HG03342 (cell line): Measurements from ENCODE around the gene DGKE.

Experiments
- ATAC-seq: cut with Tn5 transposase; IDR thresholded peaks from one replicate; pipeline ENCODE4 v1.9.1; 2021; ENCODE audit warnings: mild to moderate bottlenecking, moderate library complexity; ENCODE audit not compliant: unreplicated experiment

The DGKE gene

GRCh38 chr17:56833809-56834379 is at the start of gene DGKE, which contains the start of gene C17orf67:
DGKE (plus strand) TSS chr17:56834151; CDS start chr17:56834796, 645 bp downstream.
C17orf67 (minus strand) TSS chr17:56833920; CDS start chr17:56815810, 18,110 bp downstream.
- ATAC-seq, result peak; percentile 76

- ATAC-seq, result no peak
These were observed 48.5 kb upstream of the DGKE start for GRCh38 chr17:56785405-56785804.

- no peak for ATAC-seq
These were observed 47.8 kb upstream of the DGKE start for GRCh38 chr17:56785997-56786680.

- ATAC-seq, result peak; percentile 75
These were observed 46.9 kb upstream of the DGKE start for GRCh38 chr17:56786989-56787482.

DNA sequence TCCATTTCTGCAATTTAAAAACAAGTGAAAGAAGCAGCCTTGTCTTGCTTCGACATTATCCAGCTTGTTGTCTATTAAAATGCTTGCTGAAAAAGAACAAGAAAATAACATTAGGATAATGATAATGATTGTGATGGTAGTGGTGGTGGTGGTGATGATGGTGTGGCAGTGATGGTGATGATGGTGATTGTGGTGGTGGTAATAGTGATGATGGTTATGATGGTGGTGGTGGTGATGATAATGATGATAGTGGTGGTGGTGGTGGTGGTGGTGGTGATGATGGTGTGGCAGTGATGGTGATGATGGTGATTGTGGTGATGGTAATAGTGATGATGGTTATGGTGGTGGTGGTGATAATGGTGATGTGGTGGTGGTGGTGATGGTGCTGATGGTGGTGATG is 41.7 kb upstream of the DGKE start:
- ATAC-seq, result no peak

DNA sequence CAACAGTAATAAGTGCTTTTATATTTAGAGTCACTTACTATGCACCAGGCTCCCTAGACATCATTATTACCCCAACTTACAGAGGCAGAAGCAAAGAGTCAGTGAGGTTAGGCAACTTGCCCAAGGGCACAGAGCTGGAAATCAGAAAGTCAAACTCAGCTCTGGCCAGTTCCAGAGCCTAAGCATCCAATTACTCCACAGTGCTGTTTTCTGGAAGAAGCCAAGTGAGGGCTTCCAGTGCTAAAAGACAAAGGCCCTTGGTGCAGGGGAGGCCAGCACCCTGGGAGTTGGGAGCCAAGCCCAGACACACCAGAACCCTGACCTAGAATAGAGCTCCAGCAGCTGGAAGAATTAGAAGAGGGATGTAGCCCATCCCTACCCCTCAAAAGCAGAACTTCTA is 40.4 kb upstream of the DGKE start:
- ATAC-seq, result no peak

DNA sequence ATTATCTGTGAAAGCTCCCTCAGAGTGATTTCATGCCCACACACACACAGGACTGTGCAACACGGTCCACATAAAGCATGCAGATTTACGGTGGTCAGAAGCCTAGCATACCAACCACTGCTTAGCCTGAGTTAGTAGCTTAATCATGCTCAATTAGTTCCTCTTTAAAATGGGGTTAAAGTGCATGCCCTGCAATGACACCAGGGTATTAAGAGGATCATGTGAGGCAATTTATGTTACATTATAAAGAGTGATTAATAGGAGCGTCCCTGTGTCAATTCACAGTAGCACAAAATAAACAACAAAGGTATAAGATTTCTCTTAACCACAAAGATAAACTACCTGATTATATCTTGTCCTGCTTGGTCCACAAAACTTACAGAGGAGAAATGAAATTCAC is 40.0 kb upstream of the DGKE start:
- ATAC-seq, result no peak

DNA sequence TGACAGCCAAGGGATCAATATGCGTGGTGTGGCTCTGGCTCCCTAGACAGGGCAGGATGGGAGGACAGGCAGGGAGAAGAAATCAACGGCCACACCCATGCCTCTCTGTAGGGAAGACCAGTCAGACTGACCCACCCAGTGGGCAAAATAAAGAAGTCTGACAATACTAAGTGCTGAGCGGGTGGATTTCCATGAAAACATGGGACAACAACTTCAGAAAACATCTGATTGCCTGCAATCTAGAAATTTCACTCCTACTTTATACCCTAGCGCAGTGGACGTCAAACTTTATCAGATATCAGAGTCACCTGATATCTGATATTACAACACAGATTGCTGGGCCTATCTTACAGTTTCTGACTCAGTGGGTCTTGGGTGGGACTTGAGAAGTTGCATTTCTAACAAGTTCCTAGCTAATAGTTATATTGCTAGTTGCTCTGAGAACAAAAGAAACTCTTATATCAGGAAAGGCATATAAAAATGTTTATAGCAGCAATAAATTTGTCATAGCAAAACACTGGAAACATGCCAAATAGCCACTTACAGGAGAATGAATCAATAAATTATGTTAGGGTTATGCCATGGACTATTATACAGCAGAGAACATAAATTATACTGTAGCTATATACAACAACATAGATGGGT is 38.6 kb upstream of the DGKE start:
- ATAC-seq, result no peak

- no peak for ATAC-seq
These were observed 37.4 kb upstream of the DGKE start for GRCh38 chr17:56796536-56796935.

DNA sequence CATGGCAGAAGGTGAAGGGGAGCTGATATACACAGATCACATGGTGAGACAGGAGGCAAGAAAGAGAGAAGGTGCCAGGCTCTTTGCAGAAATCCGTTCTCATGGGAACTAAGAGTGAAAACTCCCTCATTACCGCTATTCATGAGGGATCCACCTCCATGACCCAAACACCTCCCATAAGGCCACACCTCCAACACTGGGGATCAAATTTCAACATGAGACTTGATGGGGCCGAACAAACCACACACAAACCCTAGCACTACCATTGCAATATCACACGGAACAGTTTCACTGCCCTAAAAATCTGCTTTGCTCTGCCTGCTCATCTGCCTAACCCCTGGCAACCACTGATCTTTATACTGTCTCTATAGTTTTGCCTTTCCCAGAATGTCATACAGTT is 35.0 kb upstream of the DGKE start:
- ATAC-seq, result no peak

GRCh38 chr17:56801459-56802178 is 32.3 kb upstream of the DGKE start:
- ATAC-seq, result no peak

DNA sequence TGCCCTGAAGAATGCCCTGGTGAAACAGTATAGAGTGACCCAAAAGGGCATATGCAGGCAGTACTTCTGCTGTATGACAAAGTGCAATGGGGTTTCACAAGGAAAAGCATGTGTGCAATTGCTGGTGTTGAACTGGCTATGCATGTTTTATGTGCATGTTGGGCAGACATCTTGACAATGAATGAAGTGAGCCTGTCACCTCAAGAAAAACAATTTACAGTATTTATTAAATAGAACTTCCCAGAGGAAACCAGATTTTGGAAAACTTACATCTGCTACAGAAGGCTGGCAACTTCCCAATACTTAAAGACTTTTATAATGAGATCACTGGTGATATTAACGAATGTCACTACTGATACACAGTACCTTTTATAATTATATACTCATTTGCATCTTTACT is 30.9 kb upstream of the DGKE start:
- no peak for ATAC-seq

DNA sequence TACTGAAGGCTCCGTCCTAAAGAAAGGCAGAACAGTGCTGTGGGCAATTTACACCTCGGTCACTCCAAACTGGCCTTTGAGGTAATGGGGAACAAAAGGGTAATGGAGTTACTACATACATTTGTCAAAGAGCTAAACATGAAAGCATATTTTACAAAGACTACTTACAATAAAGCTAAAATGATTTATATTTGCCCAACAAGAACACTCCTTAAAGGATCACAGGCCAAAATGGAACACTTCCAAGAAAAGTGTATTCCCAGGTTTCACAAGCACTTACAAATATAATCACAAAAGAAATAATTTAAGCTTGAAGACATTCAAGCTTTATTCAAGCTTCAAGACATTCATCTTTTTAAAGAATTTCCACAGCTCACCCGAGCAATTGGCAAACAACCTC is 29.5 kb upstream of the DGKE start:
- no peak for ATAC-seq

GRCh38 chr17:56806949-56807348 is 27.0 kb upstream of the DGKE start:
- ATAC-seq, result no peak

GRCh38 chr17:56807723-56808122 is 26.2 kb upstream of the DGKE start:
- ATAC-seq, result no peak

- no peak for ATAC-seq
These were observed 25.4 kb upstream of the DGKE start for GRCh38 chr17:56808503-56808902.

GRCh38 chr17:56809106-56809819 is 24.7 kb upstream of the DGKE start:
- no peak for ATAC-seq

DNA sequence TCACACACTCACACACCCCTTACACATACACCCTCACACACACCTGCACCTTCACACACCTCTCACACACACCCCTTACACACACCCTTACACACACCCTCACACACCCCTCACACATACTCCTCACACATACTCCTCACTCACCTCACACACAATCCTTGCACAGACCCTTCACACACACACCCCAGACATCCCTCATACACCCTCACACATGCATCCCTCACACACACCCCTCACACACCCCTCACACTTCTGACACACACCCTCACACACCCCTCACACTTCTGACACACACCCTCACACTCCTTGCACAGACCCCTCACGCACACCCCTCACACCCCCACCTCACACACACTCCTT is 24.2 kb upstream of the DGKE start:
- no peak for ATAC-seq

DNA sequence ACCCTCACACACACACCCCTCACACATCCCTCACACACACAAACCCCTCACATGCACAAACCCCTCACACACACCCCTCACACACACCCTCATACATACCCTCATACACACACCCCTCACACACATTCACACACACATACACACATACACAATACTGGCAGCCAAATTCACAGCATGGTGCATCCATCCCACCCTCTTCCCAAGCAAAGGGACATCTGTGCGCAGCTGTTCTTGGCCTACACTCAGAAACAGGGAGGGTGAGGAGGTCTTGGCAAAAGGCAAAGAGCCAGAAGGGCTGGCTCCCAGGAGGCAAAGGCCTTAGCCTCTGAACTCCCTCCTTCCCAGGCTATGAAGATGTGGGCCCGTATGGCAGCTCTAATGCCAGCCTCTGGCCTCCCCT is 23.6 kb upstream of the DGKE start:
- no peak for ATAC-seq

DNA sequence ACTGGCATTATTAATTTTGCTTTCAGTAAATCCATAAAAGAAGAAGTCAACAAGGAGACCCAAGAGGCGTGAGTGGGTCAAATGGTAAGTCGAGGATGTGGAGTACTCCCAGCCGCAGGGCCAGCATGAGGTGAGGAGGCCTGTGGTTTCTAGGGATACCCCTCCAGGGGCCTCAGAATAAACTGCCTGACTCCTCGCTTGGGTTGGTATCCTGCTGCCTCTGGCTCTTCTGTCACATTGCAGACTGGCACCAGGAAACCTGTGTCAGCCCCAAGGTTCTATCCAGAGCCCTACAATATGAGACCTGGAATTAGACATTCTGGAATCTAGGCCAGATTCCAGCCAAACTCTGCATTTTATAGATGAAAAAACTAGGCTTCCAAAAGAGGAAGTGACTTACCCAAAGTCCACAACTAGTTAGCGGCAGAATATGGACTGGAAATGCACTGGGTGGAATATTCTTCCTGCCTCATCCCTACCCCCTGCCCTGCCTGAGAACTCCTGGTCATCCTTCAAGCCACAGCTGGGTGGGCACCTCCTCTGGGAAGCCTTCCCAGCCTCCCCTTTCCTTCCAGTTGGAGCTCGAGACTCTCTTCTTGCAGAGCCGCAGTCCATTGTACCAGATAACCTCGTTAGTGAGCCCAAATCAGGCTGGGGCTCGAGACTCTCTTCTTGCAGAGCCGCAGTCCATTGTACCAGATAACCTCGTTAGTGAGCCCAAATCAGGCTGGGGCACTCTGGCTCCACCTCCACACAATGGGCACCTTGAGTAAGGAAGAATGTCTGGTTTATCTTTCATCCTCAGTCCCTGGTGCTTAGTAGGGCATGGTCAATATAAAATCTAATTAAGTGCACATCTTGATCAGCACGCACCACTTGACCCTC is 22.8 kb upstream of the DGKE start:
- no peak for ATAC-seq
